Lung (tissue), 12 donors: ENCODE results near the gene GTF2F1. TPM values are rescaled to one million over a fixed set of nuclear protein-coding genes. Genes with fewer than 3 reads are reported as not detected.

Experiments used
- ATAC-seq: fragments of 200-7000 bp; cut with Tn5 transposase; one replicate; pipeline ENCODE4 v1.9.1; 2020; ENCODE audit warnings: moderate number of reproducible peaks; ENCODE audit not compliant: insufficient read depth, low FRiP score
- DNase-seq, 3 donors: peaks; one replicate each; pipeline ENCODE4 v3.0.0-alpha.2; 2013 to 2017
- H3K27ac ChIP-seq, 2 donors: one replicate each; pipeline ENCODE4 v1.5.1; 2013; ENCODE audit warnings: mild to moderate bottlenecking in 2 of 2, moderate library complexity in 2 of 2, control low read depth in 1 of 2, inconsistent platforms in 1 of 2, low read depth in 1 of 2, low read length in 1 of 2
- H3K27me3 ChIP-seq, 3 donors: one replicate each; pipeline ENCODE4 v1.5.1; 2013; ENCODE audit warnings: low read length in 2 of 3; ENCODE audit not compliant: control insufficient read depth in 3 of 3, insufficient read depth in 3 of 3
- H3K36me3 ChIP-seq, 4 donors: one replicate each; pipeline ENCODE4 v1.5.1; 2013; ENCODE audit warnings: low read length in 4 of 4, mild to moderate bottlenecking in 1 of 4, moderate library complexity in 1 of 4; ENCODE audit not compliant: control insufficient read depth in 4 of 4, insufficient read depth in 4 of 4
- H3K4me1 ChIP-seq, 5 donors: one replicate each; pipeline ENCODE4 v1.5.1; 2013; ENCODE audit warnings: low read length in 5 of 5, mild to moderate bottlenecking in 2 of 5, moderate library complexity in 1 of 5; ENCODE audit not compliant: control insufficient read depth in 5 of 5, insufficient read depth in 5 of 5
- H3K4me3 ChIP-seq: one replicate; pipeline ENCODE4 v1.5.1; 2013; ENCODE audit warnings: mild to moderate bottlenecking, control low read depth, moderate library complexity
- H3K9ac ChIP-seq, 2 donors: one replicate each; pipeline ENCODE4 v1.5.1; 2013; ENCODE audit warnings: low read length in 2 of 2, control low read depth in 1 of 2; ENCODE audit not compliant: insufficient read depth in 1 of 2
- H3K9me3 ChIP-seq, 4 donors: one replicate each; pipeline ENCODE4 v1.5.1; 2013; ENCODE audit warnings: low read length in 3 of 4, mild to moderate bottlenecking in 1 of 4, moderate library complexity in 1 of 4; ENCODE audit not compliant: control insufficient read depth in 4 of 4, insufficient read depth in 3 of 4
- CTCF ChIP-seq: IDR thresholded peaks from 2 replicates; pipeline ENCODE4 v1.5.1; 2012; ENCODE audit warnings: mild to moderate bottlenecking; ENCODE audit errors: control extremely low read depth, extremely low read depth
- WGBS, 2 donors: extraction: QIAGEN DNeasy Blood & Tissue Kit; methylation state at CpG; one replicate each; pipeline ENCODE4 v1.1.7; 2013; 5-methylcytosine and 5-hydroxymethylcytosine counted together
- polyA plus RNA-seq, 2 donors: library from polyadenylated mRNA; stranded (reverse); fragments of 200-250 nt; gene quantifications; one replicate each; pipeline ENCODE4 v1.2.1, GENCODE V29; 2013
- total RNA-seq, 2 donors: library from RNA; depleted of rRNA in 1 of 2; stranded (reverse); fragments of >200 nt in 1 of 2; gene quantifications; one replicate each; pipeline ENCODE4 v1.2.1, GENCODE V29; 2014 to 2021
- donor health status: control.
- donor health status: control.
- donor health status: Bipolar disorder and iron deficiency.
- donor health status: healthy.
- donor health status: DM: yes; HTN: yes; CAD: no.

The GTF2F1 gene
- total and polyA plus RNA-seq, 4 donors: 45.4 to 53.5 (median 48.3) TPM

GRCh38 chr19:6383188-6383587 is 9.8 kb downstream of the GTF2F1 start:
- peaks cover 28 to 72% (median 52%) of the 10 kb centered on the region in 4 donors for H3K36me3 ChIP-seq

GRCh38 chr19:6381030-6381750 is 11.8 kb downstream of the GTF2F1 start:
- no peak for TF ChIP-seq CTCF
- H3K9me3 ChIP-seq: peaks cover 0 to 9% (median 3%) of the 10 kb centered on the region in 4 donors
- no peak overlapping the region for H3K27ac ChIP-seq
- peaks cover 27 to 57% (median 43%) of the 10 kb centered on the region in 4 donors for H3K36me3 ChIP-seq
- DNase-seq (no peak), ATAC-seq (no peak)
- H3K9ac ChIP-seq: no peak overlapping the region
- no peak overlapping the region for H3K4me3 ChIP-seq
- H3K27me3 ChIP-seq: no peaks in the 10 kb centered on the region
- 96 to 97% methylated on average over 36 to 40 of the region's 40 CpGs for WGBS, 2 donors
- no peaks in the 10 kb centered on the region for H3K4me1 ChIP-seq

More at GRCh38 chr19:6383188-6383587, 9.8 kb downstream of the GTF2F1 start:
- no peak overlapping the region for H3K9ac ChIP-seq
- no peak for ATAC-seq
- DNase-seq: no peak
- H3K9me3 ChIP-seq: peaks cover 0 to 10% (median 3%) of the 10 kb centered on the region in 4 donors
- 97 to 98% methylated on average over 19 of the region's 19 CpGs for WGBS, 2 donors
- H3K27ac ChIP-seq: no peak overlapping the region
- no peaks in the 10 kb centered on the region for H3K27me3 ChIP-seq
- TF ChIP-seq CTCF: no peak
- no peaks in the 10 kb centered on the region for H3K4me1 ChIP-seq
- peak overlapping the region; percentile 9 for H3K4me3 ChIP-seq

- WGBS, 2 donors: 96 to 97% methylated on average over 3 of the region's 3 CpGs
- Histone ChIP-seq H3K9me3 (peaks cover 0 to 9% (median 3%) of the 10 kb centered on the region in 4 donors), H3K9ac (no peak overlapping the region), H3K4me1 (no peaks in the 10 kb centered on the region), H3K4me3 (no peak overlapping the region), H3K36me3 (peaks cover 27 to 55% (median 41%) of the 10 kb centered on the region in 4 donors), H3K27ac (no peak overlapping the region), H3K27me3 (no peaks in the 10 kb centered on the region)
- ATAC-seq (no peak), DNase-seq (no peak)
- no peak for TF ChIP-seq CTCF
Measured at GRCh38 chr19:6379744-6380143, 13.2 kb downstream of the GTF2F1 start.
